Measurements from ENCODE around the gene MUC5AC.

The MUC5AC gene

DNA sequence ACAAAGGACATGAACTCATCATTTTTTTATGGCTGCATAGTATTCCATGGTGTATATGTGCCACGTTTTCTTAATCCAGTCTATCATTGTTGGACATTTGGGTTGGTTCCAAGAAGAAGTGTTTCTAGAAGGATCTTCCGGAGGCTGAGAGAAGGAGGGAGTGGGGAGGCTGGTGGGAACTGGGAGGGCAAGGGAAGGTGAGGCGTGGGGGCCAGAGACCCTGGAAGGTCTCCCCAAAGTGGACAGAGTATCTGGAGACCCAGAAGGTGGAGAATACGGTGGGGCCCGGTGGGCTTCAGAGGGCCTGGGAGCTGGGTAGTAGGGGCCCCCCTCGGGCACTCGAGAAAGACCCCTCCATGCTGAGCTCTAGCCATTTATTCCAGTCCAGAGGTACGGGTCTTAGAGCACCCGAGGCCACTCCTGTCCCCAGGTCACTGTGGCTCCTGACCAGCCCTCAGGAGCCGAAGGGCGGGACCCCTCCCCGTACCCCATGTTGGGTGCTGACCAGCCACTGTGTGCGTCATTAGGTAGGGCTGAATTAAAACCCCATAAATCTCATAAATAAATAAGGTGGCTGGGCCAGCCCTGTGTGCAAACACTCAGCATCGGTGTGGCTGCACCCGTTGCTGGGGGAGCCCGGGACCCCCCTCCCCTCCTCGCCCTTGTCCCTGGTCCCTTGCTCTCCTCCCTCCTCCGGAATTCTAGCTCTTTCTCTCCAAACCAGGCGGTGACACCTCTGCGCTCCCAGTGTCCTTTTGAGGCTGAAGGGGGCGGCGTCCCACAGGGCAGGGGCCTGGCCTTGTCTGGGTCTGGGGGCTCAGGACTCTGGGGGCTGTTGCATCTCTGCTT lies 38.8 kb upstream of the MUC5AC start:
- CTCF ChIA-PET, result no interaction called here
- POLR2A ChIA-PET, result no interaction called here
- no peak for DNase-seq (ENCODE audit: low read depth, low spot score)
- TF ChIP-seq CTCF (IDR thresholded peaks at IDR 0.05; ENCODE audit: insufficient read depth, low read length, missing control alignments), result no peak
- no peak overlapping the region for H3K4me3 ChIP-seq (ENCODE audit: low read depth, low read length)

DNA sequence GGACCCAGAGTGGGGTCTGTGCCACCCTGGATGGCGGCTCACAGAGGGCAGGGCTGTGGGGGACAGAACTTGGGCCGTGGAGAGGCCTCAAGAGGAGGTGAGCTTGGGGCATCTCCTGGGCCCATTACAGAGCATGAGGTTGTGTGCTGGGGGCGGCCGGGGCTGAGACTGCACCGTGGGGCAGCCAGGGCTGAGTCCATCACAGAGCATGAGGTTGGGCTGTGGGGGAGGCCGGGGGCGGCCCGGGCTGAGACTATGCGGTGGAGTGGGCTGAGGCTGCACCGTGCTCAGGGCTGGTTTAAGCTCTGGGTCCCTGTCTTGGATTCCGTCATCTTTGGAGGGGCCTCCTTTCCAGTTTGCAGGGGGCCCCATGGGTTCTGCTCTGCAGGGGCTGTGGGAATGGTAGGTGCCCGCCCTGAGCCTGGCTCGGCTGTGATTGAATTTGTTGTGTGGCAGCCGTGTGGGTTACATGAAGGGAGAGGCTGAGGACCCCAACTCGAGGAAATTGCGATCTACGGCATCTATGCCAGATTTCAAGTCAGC lies 38.1 kb upstream of the MUC5AC start:
- no peak overlapping the region for H3K4me3 ChIP-seq (ENCODE audit: low read depth, low read length)
- no peak for DNase-seq (ENCODE audit: low read depth, low spot score)
- no peak for TF ChIP-seq CTCF (IDR thresholded peaks at IDR 0.05; ENCODE audit: insufficient read depth, low read length, missing control alignments)
- POLR2A ChIA-PET, result no interaction called here
- CTCF ChIA-PET, result no interaction called here

GRCh38 chr11:1120532-1121330 lies 37.0 kb upstream of the MUC5AC start:
- ChIA-PET CTCF (no interaction called here), POLR2A (no interaction called here)
- no peak overlapping the region for H3K4me3 ChIP-seq (ENCODE audit: low read depth, low read length)
- no peak for TF ChIP-seq CTCF (IDR thresholded peaks at IDR 0.05; ENCODE audit: insufficient read depth, low read length, missing control alignments)
- no peak for DNase-seq (ENCODE audit: low read depth, low spot score)

- ChIA-PET POLR2A (no interaction called here), CTCF (no interaction called here)
- DNase-seq (ENCODE audit: low read depth, low spot score), result no peak
- no peak overlapping the region for H3K4me3 ChIP-seq (ENCODE audit: low read depth, low read length)
- TF ChIP-seq CTCF (IDR thresholded peaks at IDR 0.05; ENCODE audit: insufficient read depth, low read length, missing control alignments), result no peak
Observed at GRCh38 chr11:1121331-1121812, 36.4 kb upstream of the MUC5AC start.

DNA sequence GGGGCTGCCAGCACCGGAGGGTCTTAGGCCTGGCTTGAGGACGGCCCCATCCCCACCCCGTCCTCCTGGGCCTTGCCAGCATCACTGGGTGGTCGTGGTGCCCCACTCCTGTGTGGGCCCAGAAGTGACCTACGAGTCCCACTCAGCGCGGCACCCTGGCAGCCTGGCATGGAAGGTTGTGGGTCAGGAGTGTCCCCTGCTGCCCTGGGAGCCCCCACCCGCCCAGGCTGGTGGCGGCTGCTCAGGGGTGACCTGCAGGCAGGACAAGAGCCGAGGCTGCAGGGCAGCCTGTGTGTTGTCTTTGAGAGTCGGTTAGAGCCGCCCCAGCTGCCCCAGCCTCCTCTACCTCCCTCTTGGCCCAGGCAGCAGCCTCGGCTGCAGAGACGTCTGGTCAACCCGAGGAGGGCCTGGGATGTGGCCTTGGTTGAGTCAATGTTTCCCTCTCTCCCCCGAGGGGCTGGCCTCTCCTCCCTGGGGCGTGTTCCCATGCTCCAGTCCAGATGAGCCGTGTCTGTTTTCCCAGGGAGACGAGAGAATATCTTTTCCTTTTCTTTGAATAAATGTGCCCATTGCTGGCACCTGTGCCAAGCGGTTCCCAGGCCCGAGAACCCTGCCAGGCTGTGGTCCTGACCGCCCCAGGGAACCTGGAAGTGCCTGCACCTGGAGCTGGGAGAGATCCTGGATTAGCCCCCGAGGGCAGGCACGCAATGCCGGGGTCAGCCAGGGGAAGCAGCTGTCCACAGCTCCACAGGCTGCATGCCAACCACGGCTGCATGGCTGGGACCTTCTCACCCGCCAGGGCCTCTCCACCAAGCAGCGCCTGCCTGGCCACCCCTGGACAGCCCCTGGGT lies 35.7 kb upstream of the MUC5AC start:
- ChIA-PET POLR2A (no interaction called here), CTCF (no interaction called here)
- no peak for TF ChIP-seq CTCF (IDR thresholded peaks at IDR 0.05; ENCODE audit: insufficient read depth, low read length, missing control alignments)
- DNase-seq (ENCODE audit: low read depth, low spot score), result no peak
- H3K4me3 ChIP-seq (ENCODE audit: low read depth, low read length), result no peak overlapping the region

Measured in AG04449 (cell line).